Activated naive CD8-positive, alpha-beta T cell treated with anti-CD3 and anti-CD28 coated beads, Interleukin-2, amount 10 ng/mL, durations not matched to agents 7 days and 5 days (primary cell): ENCODE results near the gene LAMP2. TPM values are rescaled to one million over a fixed set of nuclear protein-coding genes. Genes with fewer than 3 reads are reported as not detected.

Experiments used
- ATAC-seq: fragments of 150-1000 bp; cut with Tn5 transposase; one replicate; pipeline ENCODE4 v1.10.0; 2021; ENCODE audit warnings: low read depth, moderate library complexity
- POLR2A ChIA-PET: fragments of 350-600 bp; sonication (Branson Sonifier 250); formaldehyde crosslinking; loops from one replicate; lab custom pipeline; 2021; ENCODE audit warnings: antibody characterized with exemption; lab: Charles Lee
- DNase-seq: peaks from one replicate; pipeline ENCODE4 v3.0.0; 2021
- H3K27ac Mint-ChIP-seq: one replicate; pipeline ENCODE4 v1.8.0; 2022; ENCODE audit warnings: mild to moderate bottlenecking, mixed read lengths
- H3K27me3 Mint-ChIP-seq: one replicate; pipeline ENCODE4 v1.8.0; 2022; ENCODE audit warnings: mild to moderate bottlenecking, moderate library complexity, mixed read lengths
- H3K36me3 Mint-ChIP-seq: one replicate; pipeline ENCODE4 v1.8.0; 2021; ENCODE audit warnings: mild to moderate bottlenecking, mixed read lengths
- H3K4me1 Mint-ChIP-seq: one replicate; pipeline ENCODE4 v1.8.0; 2021; ENCODE audit warnings: mixed read lengths
- H3K4me3 Mint-ChIP-seq: one replicate; pipeline ENCODE4 v1.8.0; 2022; ENCODE audit warnings: mild to moderate bottlenecking, moderate library complexity, mixed read lengths
- H3K9me3 Mint-ChIP-seq: one replicate; pipeline ENCODE4 v1.8.0; 2021; ENCODE audit warnings: mixed read lengths
- total RNA-seq, 2 experiments: library from RNA; stranded (reverse); gene quantifications; one replicate each; pipeline ENCODE4 v1.2.3, GENCODE V29; 2021

Gene LAMP2
- total RNA-seq, 2 experiments from 2014 or later, result 41.8 to 41.9 TPM

DNA sequence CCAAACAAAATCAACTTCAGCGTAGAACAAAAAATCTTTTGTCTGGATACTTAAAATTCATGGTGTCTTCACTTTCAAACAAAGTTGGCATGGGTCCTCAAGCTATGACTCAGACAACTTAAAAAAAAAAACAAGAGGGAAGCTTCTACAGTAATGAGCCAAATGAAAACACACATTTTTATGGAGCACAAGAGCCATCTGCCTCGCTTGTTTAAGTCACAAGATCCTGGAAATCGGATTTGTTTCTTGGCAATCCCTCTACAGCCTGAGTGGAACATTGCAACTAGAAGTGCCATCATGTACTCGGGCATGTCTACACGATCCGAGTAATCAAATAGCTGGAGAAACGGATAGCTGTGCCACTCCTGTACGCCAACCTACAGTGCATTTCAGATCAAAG, 22.6 kb downstream of the LAMP2 start:
- H3K36me3 Mint-ChIP-seq, result peaks cover 5% of the 10 kb centered on the region
- no peak for ATAC-seq
- H3K27me3 Mint-ChIP-seq, result no peaks in the 10 kb centered on the region
- no peaks in the 10 kb centered on the region for H3K9me3 Mint-ChIP-seq
- no peak overlapping the region for H3K27ac Mint-ChIP-seq
- POLR2A ChIA-PET, result no interaction called here
- H3K4me1 Mint-ChIP-seq, result no peaks in the 10 kb centered on the region
- no peak overlapping the region for H3K4me3 Mint-ChIP-seq
- DNase-seq, result no peak

DNA sequence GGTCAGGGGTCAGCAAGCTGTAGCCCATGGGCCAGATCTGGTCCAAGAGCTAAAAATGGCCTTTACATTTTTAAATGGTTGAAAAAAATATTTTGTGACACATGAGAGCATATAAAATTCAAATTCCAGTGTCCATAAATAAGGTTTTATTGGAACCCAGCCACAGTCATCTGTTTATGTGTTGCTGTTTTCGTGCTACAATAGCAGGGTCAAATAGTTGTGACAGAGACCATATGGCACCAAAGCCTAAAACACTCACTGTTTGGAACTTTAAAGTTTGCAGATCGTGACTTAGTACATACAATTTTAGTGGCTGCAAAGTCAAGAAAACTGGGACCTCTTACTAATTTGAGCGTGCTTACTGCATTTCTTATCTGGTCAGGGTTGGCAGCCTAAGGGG, 29.2 kb downstream of the LAMP2 start:
- no peak overlapping the region for H3K27ac Mint-ChIP-seq
- H3K4me3 Mint-ChIP-seq, result no peak overlapping the region
- no peaks in the 10 kb centered on the region for H3K4me1 Mint-ChIP-seq
- H3K27me3 Mint-ChIP-seq, result no peaks in the 10 kb centered on the region
- POLR2A ChIA-PET, result no interaction called here
- no peak for ATAC-seq
- DNase-seq, result no peak
- peaks cover 5% of the 10 kb centered on the region for H3K36me3 Mint-ChIP-seq
- no peaks in the 10 kb centered on the region for H3K9me3 Mint-ChIP-seq

DNA sequence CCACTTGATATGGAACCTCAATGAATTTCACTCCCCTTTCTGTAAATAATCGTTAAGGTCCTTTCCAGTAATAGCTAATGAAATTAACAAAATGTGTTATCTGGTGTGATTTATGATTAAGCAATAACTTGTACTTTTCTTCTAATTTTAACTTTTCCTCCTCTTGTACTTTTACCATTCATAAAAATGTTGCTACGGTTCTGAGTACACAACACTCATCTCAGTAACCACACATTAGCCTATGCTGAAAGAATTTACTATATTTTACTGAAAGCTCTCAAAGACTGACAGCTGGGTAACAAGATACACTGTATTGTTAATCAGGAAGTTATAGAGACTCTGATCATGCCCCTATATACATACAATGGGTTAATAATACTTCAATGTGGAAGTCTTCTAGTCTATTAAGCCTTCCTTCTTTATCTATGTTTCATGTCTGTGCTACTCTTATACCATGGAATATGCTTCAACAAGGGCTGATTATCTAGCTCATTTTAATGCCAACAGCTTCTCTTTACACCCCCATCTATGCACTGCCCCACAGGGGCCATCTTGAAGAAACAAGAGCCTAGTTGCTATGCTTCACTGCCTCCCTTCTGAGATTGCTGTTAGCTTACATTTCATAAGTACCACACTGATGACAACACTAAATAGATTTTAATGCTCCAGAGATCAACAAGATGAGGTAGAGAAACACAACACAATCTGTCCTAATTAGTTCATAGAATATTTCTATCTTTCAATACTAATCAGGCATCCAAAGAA, 39.1 kb downstream of the LAMP2 start:
- POLR2A ChIA-PET, result no interaction called here
- no peaks in the 10 kb centered on the region for H3K27me3 Mint-ChIP-seq

DNA sequence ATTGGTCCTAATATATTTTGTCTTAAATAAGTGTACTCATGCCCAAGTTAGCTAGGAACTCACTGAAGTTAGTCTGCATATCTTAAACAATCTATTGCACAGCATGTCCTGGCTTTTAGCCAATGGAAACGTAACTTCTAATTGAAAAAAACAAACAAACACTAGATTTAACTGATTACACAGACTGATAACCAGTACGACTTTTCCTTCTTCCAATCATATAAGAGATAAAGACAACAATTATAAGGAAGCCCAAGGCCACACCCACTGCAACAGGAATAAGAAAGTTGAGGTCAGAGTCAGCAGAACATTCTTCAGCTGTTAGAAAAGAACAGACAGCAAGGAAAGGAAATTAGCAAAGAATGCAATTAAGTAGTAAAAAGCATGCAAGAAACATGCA, 40.8 kb downstream of the LAMP2 start:
- Mint-ChIP-seq H3K27ac (no peak overlapping the region), H3K9me3 (no peaks in the 10 kb centered on the region), H3K4me3 (no peak overlapping the region), H3K27me3 (no peaks in the 10 kb centered on the region), H3K36me3 (peaks cover 14% of the 10 kb centered on the region), H3K4me1 (peaks cover 5% of the 10 kb centered on the region)
- DNase-seq, result no peak
- POLR2A ChIA-PET, result interaction anchor here (0.6 kb wide), 1 partner anchor 41 kb away, joined by 4 read pairs; no protein-coding TSS in a partner anchor
- no peak for ATAC-seq

More for the DNA sequence above, 39.1 kb downstream of the LAMP2 start:
- DNase-seq (no peak), ATAC-seq (no peak)
- H3K27ac Mint-ChIP-seq, result no peak overlapping the region
- no peak overlapping the region for H3K4me3 Mint-ChIP-seq
- H3K36me3 Mint-ChIP-seq, result peaks cover 15% of the 10 kb centered on the region
- H3K9me3 Mint-ChIP-seq, result no peaks in the 10 kb centered on the region
- peaks cover 5% of the 10 kb centered on the region for H3K4me1 Mint-ChIP-seq

DNA sequence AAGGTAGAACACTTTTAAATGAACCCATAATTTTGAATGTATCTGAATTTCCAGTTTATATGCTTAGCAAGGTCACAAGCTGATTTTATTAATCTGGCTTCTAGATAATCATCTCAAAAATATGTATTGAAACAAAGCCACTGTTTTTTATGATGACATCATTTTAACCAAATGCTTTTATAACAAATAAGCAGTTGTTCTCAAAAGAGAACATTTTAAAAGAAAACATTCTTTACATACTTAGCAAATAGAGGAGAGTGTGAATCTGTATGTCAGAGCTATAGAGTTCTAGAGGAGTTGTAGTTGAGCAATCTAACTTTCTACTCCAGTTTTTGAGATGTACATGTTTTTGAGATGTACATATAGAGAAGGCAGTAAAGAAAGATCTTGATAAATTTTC, 42.5 kb downstream of the LAMP2 start:
- Mint-ChIP-seq H3K36me3 (no peaks in the 10 kb centered on the region), H3K4me3 (no peak overlapping the region), H3K27ac (no peak overlapping the region), H3K27me3 (no peaks in the 10 kb centered on the region), H3K9me3 (no peaks in the 10 kb centered on the region), H3K4me1 (peaks cover 5% of the 10 kb centered on the region)
- ATAC-seq (no peak), DNase-seq (no peak)
- POLR2A ChIA-PET, result no interaction called here

DNA sequence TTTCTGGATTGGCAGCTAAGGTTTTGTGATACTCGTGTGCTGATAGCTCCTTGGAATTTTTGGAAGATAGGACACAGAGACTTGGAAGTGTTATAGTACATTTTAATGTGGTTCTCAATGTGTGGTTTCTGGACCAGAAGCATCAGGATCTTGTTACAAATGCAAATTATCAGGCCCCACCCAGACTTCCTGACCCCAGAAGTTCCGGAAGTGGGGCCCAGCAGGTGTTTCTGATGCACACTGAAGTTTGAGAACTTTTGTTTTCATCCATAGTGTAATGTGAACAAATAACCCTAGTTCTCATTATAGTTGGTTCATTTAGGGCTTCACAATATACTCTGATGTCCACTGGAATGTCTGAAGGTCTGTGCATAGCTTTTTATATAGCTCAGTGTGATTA, 49.6 kb downstream of the LAMP2 start:
- ATAC-seq (no peak), DNase-seq (no peak)
- H3K27me3 Mint-ChIP-seq, result no peaks in the 10 kb centered on the region
- no peaks in the 10 kb centered on the region for H3K9me3 Mint-ChIP-seq
- peak overlapping the region; percentile 82 for H3K27ac Mint-ChIP-seq
- H3K4me1 Mint-ChIP-seq, result peaks cover 6% of the 10 kb centered on the region
- POLR2A ChIA-PET, result no interaction called here
- peak overlapping the region; percentile 48 for H3K4me3 Mint-ChIP-seq
- H3K36me3 Mint-ChIP-seq, result no peaks in the 10 kb centered on the region

DNA sequence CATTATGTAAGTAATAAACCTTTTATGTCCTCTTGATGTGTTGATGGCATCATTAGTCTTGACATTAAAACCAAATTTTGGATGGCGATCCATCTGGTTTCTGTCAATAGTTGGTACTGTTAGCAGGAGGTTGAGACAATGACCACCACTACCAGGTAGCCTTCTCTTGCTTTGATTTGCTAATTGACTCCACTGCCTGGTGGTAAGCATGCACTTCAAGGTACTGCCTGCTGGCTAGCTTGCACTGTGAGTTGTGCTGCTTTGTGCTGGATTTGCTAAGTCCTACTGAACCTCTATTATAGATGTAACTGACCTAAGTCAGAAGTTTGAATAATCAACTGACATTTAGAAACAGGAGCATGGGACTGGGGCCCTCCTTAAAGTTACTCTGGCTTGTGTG, 60.9 kb downstream of the LAMP2 start:
- Mint-ChIP-seq H3K4me1 (no peaks in the 10 kb centered on the region), H3K27me3 (no peaks in the 10 kb centered on the region), H3K27ac (no peak overlapping the region), H3K36me3 (peaks cover 2% of the 10 kb centered on the region), H3K4me3 (no peak overlapping the region), H3K9me3 (peaks cover 7% of the 10 kb centered on the region)
- POLR2A ChIA-PET, result no interaction called here
- ATAC-seq (no peak), DNase-seq (no peak)

DNA sequence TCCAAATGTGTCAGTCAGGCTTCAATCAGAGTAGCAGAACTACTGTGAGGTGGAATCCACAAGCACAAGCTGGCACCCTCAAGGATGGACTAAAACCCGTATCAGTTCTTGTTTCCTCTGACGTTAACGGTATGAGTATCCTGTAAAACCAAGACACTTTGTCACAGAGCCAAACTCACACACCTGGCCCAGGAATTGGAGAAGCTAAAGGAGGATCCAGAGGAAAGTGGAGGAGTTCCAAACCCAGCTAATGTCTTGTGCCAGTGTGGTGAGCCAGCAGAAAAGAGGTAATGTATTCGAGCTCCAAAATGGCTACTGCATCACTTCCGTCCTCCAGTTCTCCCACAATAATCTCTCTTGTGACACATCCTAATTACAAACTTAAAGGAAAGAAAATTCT, 62.5 kb downstream of the LAMP2 start:
- H3K4me3 Mint-ChIP-seq, result no peak overlapping the region

DNA sequence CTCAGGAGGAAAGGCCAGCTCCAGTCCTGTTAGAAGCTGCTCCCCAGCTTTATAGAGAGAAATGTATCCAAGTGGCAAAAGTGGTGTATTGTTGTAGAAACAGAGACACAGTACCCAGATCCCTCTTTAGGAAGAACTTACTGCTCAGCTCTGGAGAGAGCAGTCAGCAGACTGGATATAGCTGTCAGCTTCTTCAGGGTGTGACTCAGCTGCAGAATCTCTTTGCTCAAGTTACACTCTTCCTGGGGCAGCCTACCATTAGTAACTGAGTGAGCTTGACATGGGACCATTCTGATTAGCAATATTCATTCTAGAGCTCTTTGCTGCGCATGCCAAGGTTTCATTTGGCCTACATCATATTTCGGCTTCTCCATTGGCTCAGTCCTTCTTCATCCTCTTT, 66.7 kb downstream of the LAMP2 start:
- no peaks in the 10 kb centered on the region for H3K36me3 Mint-ChIP-seq
- no peak overlapping the region for H3K27ac Mint-ChIP-seq
- POLR2A ChIA-PET, result no interaction called here
- no peaks in the 10 kb centered on the region for H3K4me1 Mint-ChIP-seq
- no peaks in the 10 kb centered on the region for H3K9me3 Mint-ChIP-seq
- no peak for DNase-seq
- H3K4me3 Mint-ChIP-seq, result no peak overlapping the region
- no peak for ATAC-seq
- no peaks in the 10 kb centered on the region for H3K27me3 Mint-ChIP-seq

More for the DNA sequence above, 62.5 kb downstream of the LAMP2 start:
- DNase-seq (no peak), ATAC-seq (no peak)
- peaks cover 2% of the 10 kb centered on the region for H3K36me3 Mint-ChIP-seq
- H3K9me3 Mint-ChIP-seq, result peaks cover 7% of the 10 kb centered on the region
- H3K4me1 Mint-ChIP-seq, result no peaks in the 10 kb centered on the region
- POLR2A ChIA-PET, result no interaction called here
- H3K27ac Mint-ChIP-seq, result no peak overlapping the region
- H3K27me3 Mint-ChIP-seq, result no peaks in the 10 kb centered on the region

DNA sequence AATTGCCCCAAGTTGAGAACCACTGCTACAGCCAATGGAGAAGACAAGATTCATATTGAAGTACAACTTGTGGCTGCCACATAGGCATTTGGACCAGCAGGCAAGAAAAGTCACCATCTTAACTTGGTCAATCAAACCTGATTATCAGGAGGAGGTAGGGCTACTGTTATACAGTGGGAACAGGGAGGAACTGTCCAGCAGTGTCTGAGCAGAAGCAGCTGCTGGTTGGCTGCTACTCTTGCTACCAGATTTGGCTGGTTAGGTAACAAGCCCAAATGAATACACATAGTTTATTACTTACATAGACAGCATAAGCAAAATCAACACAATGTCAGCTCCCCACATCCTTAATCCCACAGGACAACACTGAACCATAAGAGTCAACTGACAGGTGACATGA, 67.8 kb downstream of the LAMP2 start:
- POLR2A ChIA-PET, result no interaction called here

DNA sequence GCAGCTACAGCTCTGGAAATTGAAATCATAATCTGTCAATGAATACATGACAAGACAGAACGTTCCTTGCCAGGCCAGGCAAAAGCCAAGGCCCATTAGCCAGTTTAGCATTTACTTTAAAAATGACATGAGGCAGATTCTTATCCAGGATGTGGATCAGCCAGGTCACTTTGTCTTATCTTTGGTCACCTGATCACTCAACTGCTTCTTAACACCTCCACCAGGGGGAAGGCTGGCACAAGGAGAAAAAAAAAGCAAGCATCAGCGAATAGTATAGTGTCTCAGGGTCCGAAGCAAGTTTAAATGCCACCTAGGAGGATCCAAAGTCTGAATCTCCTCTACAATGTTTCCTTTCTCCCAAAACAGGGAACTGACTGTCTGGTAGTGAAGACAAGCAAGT, 88.4 kb downstream of the LAMP2 start:
- DNase-seq, result no peak
- Mint-ChIP-seq H3K4me1 (peaks cover 7% of the 10 kb centered on the region), H3K27me3 (peaks cover 4% of the 10 kb centered on the region), H3K9me3 (no peaks in the 10 kb centered on the region), H3K27ac (no peak overlapping the region), H3K36me3 (no peaks in the 10 kb centered on the region), H3K4me3 (no peak overlapping the region)
- ATAC-seq, result peak; percentile 73
- POLR2A ChIA-PET, result no interaction called here

More for the DNA sequence above, 67.8 kb downstream of the LAMP2 start:
- H3K4me3 Mint-ChIP-seq, result no peak overlapping the region
- ATAC-seq (no peak), DNase-seq (no peak)
- no peaks in the 10 kb centered on the region for H3K36me3 Mint-ChIP-seq
- H3K9me3 Mint-ChIP-seq, result no peaks in the 10 kb centered on the region
- H3K27me3 Mint-ChIP-seq, result no peaks in the 10 kb centered on the region
- no peaks in the 10 kb centered on the region for H3K4me1 Mint-ChIP-seq
- H3K27ac Mint-ChIP-seq, result no peak overlapping the region

DNA sequence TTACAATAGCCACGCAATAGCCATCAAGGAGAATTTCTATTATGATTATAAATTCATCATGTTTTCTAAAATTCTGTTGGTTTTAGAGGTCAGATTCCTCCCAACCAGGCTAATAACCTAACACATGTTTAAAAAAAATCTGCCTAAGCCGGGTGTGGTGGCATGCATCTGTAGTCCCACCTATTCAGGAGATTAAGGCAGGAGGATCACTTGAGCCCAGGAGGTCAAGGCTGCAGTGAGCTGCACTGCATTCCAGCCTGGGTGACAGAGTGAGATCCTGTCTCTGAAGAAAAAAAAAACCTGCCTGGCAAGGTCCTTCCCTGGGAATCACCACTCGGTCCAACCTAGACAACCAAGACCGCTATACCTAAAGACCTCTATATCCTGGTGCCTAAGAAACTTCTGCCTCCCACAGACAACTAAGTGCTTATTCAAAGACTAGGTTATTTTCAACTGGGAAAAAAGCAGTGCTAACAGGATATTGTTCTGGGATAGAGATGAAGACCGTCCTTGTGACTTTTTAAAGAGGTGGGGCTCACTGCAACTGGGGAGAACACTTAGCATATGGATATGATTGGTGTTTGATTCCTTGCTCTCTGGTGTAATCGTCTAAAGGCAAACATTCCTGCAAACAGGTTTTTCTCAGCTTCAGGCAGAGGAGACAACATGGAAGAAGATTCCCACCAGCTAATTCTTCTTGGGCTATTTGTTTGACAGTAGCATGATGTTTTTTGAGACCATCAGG, 89.0 kb downstream of the LAMP2 start:
- Mint-ChIP-seq H3K9me3 (no peaks in the 10 kb centered on the region), H3K27me3 (peaks cover 4% of the 10 kb centered on the region), H3K4me3 (no peak overlapping the region), H3K4me1 (peaks cover 7% of the 10 kb centered on the region), H3K36me3 (no peaks in the 10 kb centered on the region), H3K27ac (no peak overlapping the region)
- ATAC-seq (no peak), DNase-seq (no peak)
- POLR2A ChIA-PET, result no interaction called here

DNA sequence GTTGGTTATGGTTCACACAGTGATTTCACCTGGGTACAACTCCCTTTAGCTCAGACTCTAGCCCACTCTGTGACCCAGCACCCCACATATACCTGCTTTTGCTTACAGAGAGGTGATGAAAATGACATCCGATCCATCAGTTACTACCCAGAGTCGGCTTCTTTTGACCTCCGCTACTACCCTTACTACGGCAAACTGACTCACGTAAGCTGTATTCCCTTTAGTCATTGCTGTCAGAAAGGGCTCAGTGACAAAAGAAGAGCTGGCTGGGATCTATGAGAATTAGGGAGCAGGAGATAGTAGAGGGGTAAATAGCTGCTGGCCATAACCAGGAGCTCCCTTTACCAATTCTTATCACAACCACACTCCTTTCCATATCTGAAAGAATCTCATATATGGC, 90.5 kb downstream of the LAMP2 start:
- no peaks in the 10 kb centered on the region for H3K36me3 Mint-ChIP-seq
- no peak overlapping the region for H3K4me3 Mint-ChIP-seq
- H3K27me3 Mint-ChIP-seq, result peaks cover 4% of the 10 kb centered on the region
- no peak overlapping the region for H3K27ac Mint-ChIP-seq
- ATAC-seq (no peak), DNase-seq (no peak)
- POLR2A ChIA-PET, result no interaction called here
- peaks cover 7% of the 10 kb centered on the region for H3K4me1 Mint-ChIP-seq
- H3K9me3 Mint-ChIP-seq, result no peaks in the 10 kb centered on the region
